Liver (tissue), 9 donors: ENCODE data around the gene CDKN2D. TPM values are rescaled to one million over a fixed set of nuclear protein-coding genes. Genes with fewer than 3 reads are reported as not detected.

Source experiments
- DNase-seq: peaks from one replicate; pipeline ENCODE4 v3.0.0-alpha.2; 2017; ENCODE audit warnings: low spot score
- H3K27ac ChIP-seq, 2 donors: one replicate each; pipeline ENCODE4 v1.7.0; 2013; ENCODE audit warnings: inconsistent platforms in 2 of 2, low read length in 2 of 2, control low read depth in 1 of 2, low read depth in 1 of 2, mild to moderate bottlenecking in 1 of 2
- H3K27me3 ChIP-seq, 4 donors: one replicate each; pipeline versions ENCODE4 v1.6.1 to v1.7.0; 2013; ENCODE audit warnings: low read length in 3 of 4, inconsistent platforms in 1 of 4, mild to moderate bottlenecking in 1 of 4, moderate library complexity in 1 of 4; ENCODE audit not compliant: control insufficient read depth in 4 of 4, insufficient read depth in 4 of 4
- H3K36me3 ChIP-seq, 4 donors: one replicate each; pipeline versions ENCODE4 v1.6.1 to v1.7.0; 2013; ENCODE audit warnings: low read length in 3 of 4, mild to moderate bottlenecking in 3 of 4, low read depth in 1 of 4, moderate library complexity in 1 of 4; ENCODE audit not compliant: control insufficient read depth in 4 of 4, insufficient read depth in 3 of 4
- H3K4me1 ChIP-seq, 4 donors: one replicate each; pipeline versions ENCODE4 v1.6.1 to v1.7.0; 2013; ENCODE audit warnings: low read length in 3 of 4, mild to moderate bottlenecking in 3 of 4, moderate library complexity in 1 of 4; ENCODE audit not compliant: control insufficient read depth in 4 of 4, insufficient read depth in 4 of 4
- H3K4me3 ChIP-seq, 3 donors: one replicate each; pipeline versions ENCODE4 v1.6.1 to v1.7.0; 2013; ENCODE audit warnings: low read length in 3 of 3, control low read depth in 1 of 3, low read depth in 1 of 3, mild to moderate bottlenecking in 1 of 3
- H3K9ac ChIP-seq, 2 donors: one replicate each; pipeline ENCODE4 v1.7.0; 2013; ENCODE audit warnings: low read length in 2 of 2, mild to moderate bottlenecking in 2 of 2, moderate library complexity in 2 of 2, control low read depth in 1 of 2, low read depth in 1 of 2
- H3K9me3 ChIP-seq, 4 donors: one replicate each; pipeline versions ENCODE4 v1.6.1 to v1.7.0; 2013; ENCODE audit warnings: low read length in 3 of 4; ENCODE audit not compliant: control insufficient read depth in 4 of 4
- ATF3 ChIP-seq: IDR thresholded peaks from 2 replicates; pipeline ENCODE4 v1.6.1; 2016; ENCODE audit warnings: antibody characterized with exemption
- CTCF ChIP-seq: fragments of 150-350 bp; IDR thresholded peaks from 2 replicates; pipeline ENCODE4 v1.5.1; 2017; ENCODE audit warnings: improper control_type of control experiment, low read depth, low read length; ENCODE audit not compliant: missing input control
- EGR1 ChIP-seq, 2 donors: IDR thresholded peaks; 2 replicates each; pipeline ENCODE4 v1.6.1; 2016 to 2018; ENCODE audit warnings: antibody characterized with exemption in 2 of 2, low read depth in 2 of 2
- FOXA1 ChIP-seq: IDR thresholded peaks from 2 replicates; pipeline ENCODE4 v1.6.1; 2016; ENCODE audit warnings: antibody characterized with exemption
- FOXA2 ChIP-seq: IDR thresholded peaks from 2 replicates; pipeline ENCODE4 v1.6.1; 2016; ENCODE audit warnings: antibody characterized with exemption
- GABPA ChIP-seq, 2 donors: IDR thresholded peaks in 1 of 2; conservative IDR thresholded peaks in 1 of 2; 2 replicates each; pipeline ENCODE4 v1.6.1; 2016; ENCODE audit warnings: antibody characterized with exemption in 2 of 2, mild to moderate bottlenecking in 1 of 2, moderate library complexity in 1 of 2
- HNF4G ChIP-seq: IDR thresholded peaks from 2 replicates; pipeline ENCODE4 v1.6.1; 2016; ENCODE audit warnings: antibody characterized with exemption
- JUND ChIP-seq, 2 donors: IDR thresholded peaks; 2 replicates each; pipeline ENCODE4 v1.6.1; 2016; ENCODE audit warnings: antibody characterized with exemption in 2 of 2
- MAX ChIP-seq: IDR thresholded peaks from 2 replicates; pipeline ENCODE4 v1.6.1; 2016; ENCODE audit warnings: antibody characterized with exemption
- NR2F2 ChIP-seq: IDR thresholded peaks from 2 replicates; pipeline ENCODE4 v1.6.1; 2016; ENCODE audit warnings: antibody characterized with exemption
- RAD21 ChIP-seq, 2 donors: IDR thresholded peaks; 2 replicates each; pipeline ENCODE4 v1.6.1; 2016; ENCODE audit warnings: antibody characterized with exemption in 2 of 2, mild to moderate bottlenecking in 2 of 2
- REST ChIP-seq: IDR thresholded peaks from 2 replicates; pipeline ENCODE4 v1.6.1; 2016; ENCODE audit warnings: antibody characterized with exemption, mild to moderate bottlenecking
- RXRA ChIP-seq, 2 donors: IDR thresholded peaks; 2 replicates each; pipeline ENCODE4 v1.6.1; 2017 to 2018; ENCODE audit warnings: antibody characterized with exemption in 2 of 2, mild to moderate bottlenecking in 1 of 2
- SP1 ChIP-seq: IDR thresholded peaks from 2 replicates; pipeline ENCODE4 v1.6.1; 2018; ENCODE audit warnings: antibody characterized with exemption, mild to moderate bottlenecking
- TAF1 ChIP-seq: conservative IDR thresholded peaks from 2 replicates; pipeline ENCODE4 v1.6.1; 2016; ENCODE audit warnings: antibody characterized with exemption, mild to moderate bottlenecking
- YY1 ChIP-seq: IDR thresholded peaks from 2 replicates; pipeline ENCODE4 v1.6.1; 2016; ENCODE audit warnings: antibody characterized with exemption, mild to moderate bottlenecking
- ZBTB33 ChIP-seq: IDR thresholded peaks from 2 replicates; pipeline ENCODE4 v1.6.1; 2016; ENCODE audit warnings: antibody characterized with exemption
- WGBS: extraction: QIAGEN DNeasy Blood & Tissue Kit; methylation state at CpG from one replicate; pipeline ENCODE4 v1.1.7; 2013; 5-methylcytosine and 5-hydroxymethylcytosine counted together
- polyA plus RNA-seq, 2 donors: library from polyadenylated mRNA; stranded (reverse) in 1 of 2; unstranded in 1 of 2; fragments of 200-250 nt in 1 of 2; fragments of >200 nt in 1 of 2; fragmentation: Nextera tagmentation in 1 of 2; extraction: Ambion mirVana in 1 of 2; gene quantifications; one replicate each; pipeline versions ENCODE4 v1.2.1 to v1.2.3, GENCODE V29; 2013 to 2015
- total RNA-seq, 2 donors: library from RNA; depleted of rRNA; stranded (reverse); fragments of >200 nt; gene quantifications; one replicate each; pipeline ENCODE4 v1.2.3, GENCODE V29; 2014
- donor health status: healthy.
- donor health status: healthy.
- donor health status: healthy.
- donor health status: healthy.
- donor health status: healthy.

Gene CDKN2D
- total and polyA plus RNA-seq, 4 donors, result 1.6 to 86.4 (median 3.5) TPM

GRCh38 chr19:10587022-10587838 is 18.5 kb upstream of the CDKN2D start, which contains the start of gene AP1M2:
AP1M2 (minus strand) TSS chr19:10587312; CDS start chr19:10587231, 81 bp downstream.
- Histone ChIP-seq H3K4me1 (no peaks in the 10 kb centered on the region), H3K9me3 (no peaks in the 10 kb centered on the region), H3K36me3 (no peaks in the 10 kb centered on the region), H3K9ac (no peak within 1 kb of the TSS), H3K4me3 (no peak within 1 kb of the TSS), H3K27me3 (peaks cover 0 to 4% (median 2%) of the 10 kb centered on the region in 4 donors), H3K27ac (no peak within 1 kb of the TSS)
- TF ChIP-seq JUND (IDR thresholded peaks at IDR 0.05) (no peak), ATF3 (no peak), TAF1 (no peak), NR2F2 (no peak), HNF4G (no peak), EGR1 (IDR thresholded peaks at IDR 0.05; ENCODE audit: low read depth in 2 of 2) (no peak), GABPA (IDR thresholded peaks at IDR 0.05 in 1 of 2, conservative IDR thresholded peaks at IDR 0.05 in 1 of 2) (no peak), FOXA2 (no peak), YY1 (no peak), MAX (no peak), FOXA1 (no peak), RXRA (IDR thresholded peaks at IDR 0.05) (no peak), CTCF (no peak), SP1 (no peak), ZBTB33 (no peak), REST (no peak), RAD21 (IDR thresholded peaks at IDR 0.05) (no peak)
- WGBS, result 18% methylated on average over 35 of the region's 35 CpGs
- DNase-seq, result no peak
